Occipital lobe (tissue), 2 donors: ENCODE results near the gene AFTPH. TPM values are rescaled to one million over a fixed set of nuclear protein-coding genes. Genes with fewer than 3 reads are reported as not detected.

Experiments
- DNase-seq: peaks from one replicate; lab custom pipeline; 2025; lab: John Stamatoyannopoulos, UW
- total RNA-seq: library from RNA; depleted of rRNA; stranded (reverse); fragments of >200 nt; gene quantifications from one replicate; pipeline ENCODE4 v1.2.3, GENCODE V29; 2014

The AFTPH gene
- total RNA-seq, 1 donor from 2014 or later: 99.5 TPM

DNA sequence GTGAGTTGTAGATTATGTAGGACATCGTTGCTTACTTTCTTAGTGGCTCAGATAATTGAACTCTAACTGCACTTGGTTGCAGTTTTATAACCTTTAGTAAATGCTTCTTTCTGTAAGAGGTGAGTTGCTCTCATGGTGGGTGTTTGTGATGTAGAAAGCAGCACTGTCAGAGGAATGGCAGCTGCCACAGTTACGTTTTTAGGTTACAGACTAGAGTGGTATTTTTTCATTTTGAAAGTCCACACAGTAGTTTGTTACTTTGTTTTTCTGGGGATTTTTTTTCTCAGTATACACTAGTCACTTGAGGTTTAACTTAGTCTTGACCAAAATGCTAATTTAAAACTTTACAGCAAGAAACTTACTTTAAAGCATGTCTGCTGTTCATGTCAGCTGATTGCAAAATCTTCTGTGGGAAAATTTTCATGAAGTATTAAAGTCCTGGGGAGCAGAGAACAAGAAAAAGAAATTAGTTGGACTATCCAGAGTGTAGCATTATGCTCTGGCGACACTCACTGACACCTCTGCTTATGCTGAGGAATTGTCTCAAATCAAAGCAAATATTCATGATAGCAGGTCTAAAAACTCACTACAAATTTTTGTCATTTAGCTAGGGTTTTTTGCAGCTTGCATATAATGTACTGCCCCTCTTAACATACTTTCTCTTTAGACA lies 14.8 kb downstream of the AFTPH start:
- DNase-seq: no peak

DNA sequence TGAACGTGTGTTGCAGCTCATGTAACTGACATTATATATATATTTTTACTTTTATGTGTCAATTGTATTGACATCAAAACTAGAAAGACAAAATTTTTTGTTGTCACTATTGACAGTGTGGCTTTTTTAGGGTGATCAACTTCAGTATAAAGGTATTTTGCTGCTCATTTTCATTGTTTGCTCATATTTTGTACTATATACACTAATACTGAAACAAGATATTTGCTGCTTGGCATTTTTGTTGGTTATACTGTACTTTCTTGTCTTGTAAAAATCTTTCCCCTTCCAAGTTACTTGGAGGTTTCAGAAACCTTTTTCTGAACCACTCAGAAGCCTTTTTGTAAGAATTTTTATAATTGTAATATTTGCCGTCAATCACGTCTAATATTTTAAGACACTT lies 16.5 kb downstream of the AFTPH start:
- no peak for DNase-seq

DNA sequence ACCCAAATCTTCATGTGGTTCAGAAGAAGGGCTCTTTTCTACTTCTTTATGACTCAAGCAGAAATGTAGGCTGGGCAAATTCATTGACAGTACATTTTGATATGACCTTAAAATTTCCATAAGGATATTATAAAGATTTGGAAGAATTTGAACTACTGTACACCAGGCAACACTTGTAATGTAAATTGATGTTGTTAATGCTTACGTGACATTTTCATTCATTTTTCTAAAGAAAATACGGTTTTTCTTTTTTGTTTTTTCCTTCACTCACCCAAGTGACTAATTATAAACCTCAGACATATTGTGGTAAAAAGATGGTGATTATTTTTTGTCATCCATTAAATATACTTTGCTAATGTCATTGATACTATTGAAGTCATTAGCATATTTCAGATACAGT lies 17.4 kb downstream of the AFTPH start:
- DNase-seq: no peak

DNA sequence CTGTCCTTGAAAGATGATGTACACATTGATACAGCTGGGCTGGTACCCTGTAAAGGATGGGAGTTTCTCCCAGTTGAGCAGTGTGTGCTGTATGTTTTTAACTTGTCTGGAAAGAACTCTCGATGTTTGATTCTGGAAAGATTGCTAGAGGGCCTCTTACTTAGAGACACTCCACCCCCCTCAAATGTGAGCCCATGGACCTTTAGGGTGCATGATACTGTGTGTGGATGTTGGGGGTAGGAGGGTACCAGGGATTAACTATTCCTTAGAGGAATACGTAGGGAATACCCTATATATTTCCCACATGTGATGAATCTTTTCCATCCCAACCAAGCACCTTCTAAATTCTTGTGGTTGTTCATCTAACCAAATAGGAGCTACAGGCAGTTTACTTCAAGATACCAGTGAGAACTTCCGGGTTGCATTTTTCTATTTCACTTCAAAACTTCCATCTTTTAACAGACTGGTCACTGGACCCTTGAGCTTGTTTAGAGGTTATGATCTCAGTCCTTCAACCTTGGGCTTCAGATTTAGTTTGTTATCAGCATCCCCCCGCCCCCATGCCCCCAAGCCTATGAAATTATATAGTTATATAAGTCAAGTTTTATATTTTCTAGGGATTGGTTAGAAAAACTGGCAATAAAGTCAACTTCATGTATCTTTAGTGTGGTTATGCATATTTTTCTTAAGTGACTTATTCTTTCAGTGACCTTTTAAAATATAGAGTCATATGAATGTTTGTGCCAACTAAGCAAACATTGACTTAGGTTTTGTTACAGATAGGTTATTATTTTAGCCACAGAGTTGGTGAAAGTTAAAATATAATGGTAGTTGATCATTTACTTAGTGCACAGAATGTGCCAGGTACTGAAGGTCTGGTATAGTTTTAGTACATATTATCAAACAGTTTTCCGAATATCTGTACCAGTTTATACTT lies 18.2 kb downstream of the AFTPH start:
- DNase-seq: no peak

DNA sequence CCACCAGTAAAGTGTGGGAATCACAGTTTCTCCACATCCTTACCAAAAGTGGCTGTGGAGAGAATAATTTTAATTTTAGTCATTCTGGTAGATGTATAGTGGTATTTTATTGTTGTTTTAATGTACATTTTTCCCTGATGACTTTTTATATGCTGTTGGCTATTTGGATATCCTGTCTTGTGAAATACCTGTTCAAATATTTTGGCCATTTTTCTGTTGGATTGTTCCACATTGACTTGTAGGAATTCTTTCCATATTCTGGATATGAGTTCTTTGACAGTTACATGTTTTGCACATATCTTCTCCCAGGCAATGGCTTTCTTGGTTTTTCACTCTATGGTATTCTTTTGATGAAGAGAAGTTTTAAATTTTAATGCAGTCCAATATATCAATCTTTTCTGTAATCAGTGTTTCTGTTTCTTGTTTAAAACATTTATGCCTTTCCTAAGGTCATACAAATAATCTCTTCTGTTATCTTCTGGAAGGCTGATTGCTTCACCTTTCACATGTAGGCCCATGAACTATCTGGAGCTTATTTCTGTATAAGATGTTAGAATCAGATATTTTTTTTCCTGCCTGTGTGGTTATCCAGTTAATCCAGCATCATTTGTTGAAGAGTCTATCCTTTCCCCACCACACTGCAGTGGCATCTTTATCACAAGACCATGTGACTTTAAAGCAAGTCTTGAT lies 19.0 kb downstream of the AFTPH start:
- no peak for DNase-seq

DNA sequence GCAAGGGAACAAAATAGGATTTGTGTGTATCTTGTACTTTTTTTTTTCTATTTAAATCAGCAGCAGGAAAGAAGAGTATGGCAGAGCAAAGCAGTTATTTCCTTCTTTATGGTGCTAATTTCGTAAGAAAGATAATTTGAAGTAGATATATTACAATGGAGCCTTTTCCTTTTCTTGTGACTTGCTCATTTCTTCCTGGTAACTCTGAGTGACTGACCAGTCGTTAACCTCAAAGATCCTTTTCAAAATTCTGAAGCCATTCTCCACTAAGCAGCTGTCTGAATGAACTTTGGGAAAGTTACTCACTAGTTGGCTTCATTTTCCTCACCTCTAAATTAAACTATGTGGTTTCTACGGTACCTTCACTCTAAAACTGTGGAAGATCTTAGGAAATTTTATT lies 24.6 kb downstream of the AFTPH start:
- no peak for DNase-seq

DNA sequence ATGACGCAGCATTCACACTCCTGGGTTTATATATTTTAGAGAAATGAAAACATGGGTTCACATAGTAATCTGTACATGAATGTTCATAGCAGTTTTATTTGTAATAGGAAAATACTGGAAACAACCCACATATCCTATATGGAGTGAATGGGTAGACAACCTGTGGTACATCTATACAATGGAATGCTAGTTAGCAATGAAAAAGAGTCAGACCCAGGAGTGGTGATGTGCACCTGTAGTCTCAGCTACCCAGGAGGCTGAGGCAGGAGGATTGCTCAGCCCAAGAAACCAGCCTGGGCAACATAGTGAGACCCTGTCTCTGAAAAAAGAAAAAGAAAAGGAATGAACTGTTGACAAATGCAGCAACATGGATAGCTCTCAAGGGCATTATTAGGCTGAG lies 25.9 kb downstream of the AFTPH start:
- no peak for DNase-seq

DNA sequence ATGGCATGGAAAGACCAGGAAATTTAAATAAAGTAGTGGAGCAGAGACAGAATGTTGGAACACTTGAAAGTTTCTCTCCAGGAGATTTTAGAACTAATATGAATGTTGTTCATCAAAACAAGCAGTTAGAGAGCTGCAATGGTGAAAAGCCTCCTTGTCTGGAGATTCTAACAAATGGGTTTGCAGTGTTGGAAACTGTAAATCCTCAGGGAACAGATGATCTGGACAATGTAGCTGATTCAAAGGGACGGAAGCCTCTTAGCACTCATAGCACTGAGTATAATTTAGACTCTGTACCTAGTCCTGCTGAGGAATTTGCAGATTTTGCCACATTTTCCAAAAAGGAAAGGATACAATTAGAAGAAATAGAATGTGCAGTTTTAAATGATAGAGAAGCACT lies 27.7 kb downstream of the AFTPH start:
- no peak for DNase-seq

DNA sequence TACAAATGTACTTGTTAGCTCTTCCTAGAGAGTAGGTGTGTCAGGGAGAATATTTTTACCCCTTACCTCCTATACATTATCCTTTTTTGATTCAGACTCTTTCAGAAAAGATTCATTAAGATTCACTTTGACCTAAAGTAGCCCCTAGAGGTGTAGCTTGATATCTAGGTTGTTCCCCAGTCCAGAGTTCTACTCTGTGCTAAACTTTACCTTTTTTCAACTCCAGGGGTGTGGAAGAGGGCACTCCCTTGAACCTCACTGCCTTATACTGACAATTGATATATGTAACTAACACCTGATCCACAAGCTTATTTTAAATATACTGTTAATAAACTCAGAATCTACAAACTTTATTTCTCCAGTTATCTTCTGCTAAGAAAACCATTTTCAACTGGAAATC lies 30.0 kb downstream of the AFTPH start:
- DNase-seq: no peak

DNA sequence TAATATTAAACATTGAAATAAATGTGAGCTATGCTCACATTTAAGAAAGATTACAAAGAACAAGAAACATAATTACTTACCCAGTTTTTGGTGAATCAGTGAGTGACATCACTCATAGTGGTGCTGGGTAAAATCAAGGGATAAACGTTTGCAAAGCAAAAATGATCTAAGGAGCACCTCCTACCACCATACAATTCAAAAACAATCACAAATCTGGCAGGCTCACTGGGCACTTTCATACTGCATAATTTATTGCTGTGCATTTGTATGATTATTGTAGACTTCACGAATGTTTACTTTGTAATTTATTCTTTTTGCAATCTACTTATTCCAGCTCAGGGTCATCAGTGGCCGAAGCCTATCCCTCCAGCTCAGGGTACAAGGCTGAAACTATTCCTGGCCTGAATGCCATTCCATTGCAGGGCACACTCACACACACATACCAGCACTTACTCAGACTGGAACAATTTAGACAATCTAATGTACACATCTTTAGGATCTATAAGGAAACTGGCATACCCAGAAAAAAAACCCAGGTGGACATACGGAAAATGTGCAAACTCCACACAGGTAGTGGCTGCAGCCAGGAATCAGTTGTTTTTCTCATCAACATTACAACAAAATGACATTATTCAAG lies 34.4 kb downstream of the AFTPH start:
- no peak for DNase-seq

DNA sequence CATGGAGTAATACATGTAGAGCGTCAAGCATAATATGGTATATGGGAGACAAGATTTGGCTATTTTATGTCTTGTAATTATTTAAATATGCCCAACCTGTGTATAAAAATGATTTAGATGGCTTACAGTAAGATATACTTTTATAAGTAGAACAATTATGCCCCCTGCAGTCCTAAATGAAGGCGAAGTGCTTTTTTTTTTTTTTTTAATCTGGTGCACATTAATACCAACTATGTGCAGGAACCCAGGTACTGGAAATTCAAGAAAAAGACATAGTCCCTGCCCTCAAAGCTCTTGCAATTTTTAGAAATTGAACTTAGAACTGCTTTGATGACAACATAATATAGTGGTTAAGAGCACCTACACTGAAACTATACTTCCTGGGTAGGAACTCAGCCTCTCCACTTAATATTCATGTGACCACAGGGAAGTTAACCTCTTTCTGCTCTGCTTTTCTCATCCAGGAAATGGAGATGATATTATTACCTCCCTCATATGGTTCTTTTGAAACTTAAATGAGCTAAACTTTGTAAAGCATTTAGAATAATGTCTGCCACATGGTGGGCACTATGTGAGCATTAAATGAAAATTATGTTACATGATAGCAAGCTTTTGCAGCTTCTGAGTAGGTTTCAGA lies 38.1 kb downstream of the AFTPH start:
- no peak for DNase-seq

DNA sequence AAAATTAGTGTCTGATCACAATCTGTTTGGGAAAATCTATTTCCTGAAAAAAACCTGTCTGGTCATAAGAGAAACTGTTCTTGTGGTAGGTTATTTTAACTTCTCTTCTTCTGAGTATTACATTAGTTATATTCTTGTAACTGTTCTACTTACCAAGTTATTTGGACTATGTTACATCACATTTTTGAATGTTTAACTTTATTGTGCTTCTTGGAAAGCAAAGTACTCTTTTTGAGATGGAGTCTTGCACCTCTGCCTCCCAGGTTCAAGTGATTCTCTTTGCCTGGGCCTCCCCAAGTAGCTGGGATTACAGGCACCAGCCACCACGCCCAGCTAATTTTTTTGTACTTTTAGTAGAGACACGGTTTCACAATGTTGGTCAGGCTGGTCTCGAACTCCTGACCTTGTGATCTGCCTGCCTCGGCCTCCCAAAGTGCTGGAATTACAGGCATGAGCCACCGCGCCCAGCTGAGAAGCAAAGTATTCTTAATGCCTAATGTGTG lies 39.4 kb downstream of the AFTPH start:
- DNase-seq: no peak

DNA sequence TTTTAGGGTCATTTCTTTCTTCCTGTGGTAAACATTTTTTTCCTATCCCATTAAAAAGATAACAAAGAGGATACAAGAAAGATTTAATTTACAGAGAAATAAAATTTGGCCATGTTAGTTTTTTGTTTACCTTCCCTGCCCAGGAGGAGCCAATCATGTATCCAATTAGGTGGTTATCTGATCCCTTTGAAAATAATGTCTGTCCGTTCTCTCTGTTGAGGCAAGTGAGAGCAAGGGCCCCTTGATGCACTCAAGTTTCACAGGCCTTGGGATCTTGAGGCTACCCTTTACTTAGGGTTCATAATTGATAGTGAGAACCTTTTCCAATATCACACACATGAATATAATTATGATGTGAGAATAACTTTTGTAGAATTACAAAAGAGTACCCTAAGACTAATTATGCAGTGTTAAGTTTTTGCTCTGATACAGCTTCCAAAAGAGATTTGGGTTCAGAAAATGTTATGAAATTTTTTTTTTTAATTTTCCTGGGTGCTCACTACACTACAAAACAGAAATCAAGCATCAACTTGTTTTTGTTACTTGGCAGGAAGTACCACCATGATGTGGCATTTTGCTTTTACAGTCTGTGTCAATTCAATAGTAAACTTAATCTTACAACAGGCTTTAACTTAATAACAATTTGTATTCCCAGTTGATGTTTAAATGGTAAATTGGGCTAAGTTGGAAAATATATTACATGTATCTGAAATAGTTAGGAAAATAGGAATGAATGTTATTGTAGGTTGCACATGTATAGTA lies 42.0 kb downstream of the AFTPH start:
- no peak for DNase-seq

DNA sequence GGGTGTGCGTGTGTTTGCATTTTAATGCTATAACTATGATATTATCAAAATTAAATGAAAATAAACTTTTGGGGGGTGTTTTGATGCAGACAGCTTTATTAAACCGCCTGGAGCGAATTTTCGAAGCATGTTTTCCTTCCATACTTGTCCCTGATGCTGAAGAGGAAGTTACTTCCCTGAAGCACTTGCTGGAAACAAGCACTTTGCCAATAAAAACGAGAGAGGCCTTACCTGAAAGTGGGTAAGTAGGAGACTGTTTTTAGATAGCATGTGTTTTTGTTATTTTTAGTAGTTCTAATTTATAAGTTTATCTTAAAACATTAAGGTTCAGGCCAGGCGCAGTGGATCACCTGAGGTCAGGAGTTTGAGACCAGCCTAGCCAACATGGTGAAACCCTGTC lies 43.3 kb downstream of the AFTPH start:
- no peak for DNase-seq

DNA sequence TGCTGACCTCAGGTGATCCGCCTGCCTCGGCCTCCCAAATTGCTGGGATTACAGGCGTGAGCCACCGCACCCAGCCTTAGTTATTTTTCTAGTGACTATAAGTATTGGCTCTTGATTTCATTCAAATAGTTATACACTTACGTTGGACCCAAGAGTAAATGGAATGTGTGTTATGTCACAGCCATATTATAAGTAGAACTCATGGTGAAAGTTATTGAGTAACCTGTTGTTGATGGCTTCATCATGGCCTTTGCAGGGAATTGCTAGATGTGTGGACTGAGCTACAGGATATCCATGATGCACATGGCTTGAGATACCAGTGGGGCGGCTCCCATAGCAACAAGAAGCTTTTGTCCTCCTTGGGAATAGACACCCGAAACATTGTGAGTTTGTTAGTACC lies 44.7 kb downstream of the AFTPH start:
- no peak for DNase-seq

DNA sequence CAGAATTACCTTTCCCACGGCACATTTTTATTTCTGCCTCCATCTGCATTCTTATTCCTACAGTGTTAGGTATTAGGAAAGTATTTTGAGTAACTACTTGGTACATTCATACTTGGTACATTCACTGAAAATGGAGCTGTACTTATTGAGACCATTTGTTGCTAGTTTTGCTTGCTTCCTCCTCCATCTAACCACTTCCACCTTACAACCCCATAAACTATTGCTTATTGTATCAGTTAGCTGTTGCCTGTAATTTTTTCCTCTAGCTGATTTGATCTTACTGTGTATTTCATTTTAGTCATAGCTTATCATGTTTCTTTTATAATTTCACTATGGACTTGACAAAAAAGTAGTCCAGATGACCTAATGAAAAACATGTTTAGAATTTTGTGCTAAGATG lies 50.7 kb downstream of the AFTPH start:
- DNase-seq: no peak

DNA sequence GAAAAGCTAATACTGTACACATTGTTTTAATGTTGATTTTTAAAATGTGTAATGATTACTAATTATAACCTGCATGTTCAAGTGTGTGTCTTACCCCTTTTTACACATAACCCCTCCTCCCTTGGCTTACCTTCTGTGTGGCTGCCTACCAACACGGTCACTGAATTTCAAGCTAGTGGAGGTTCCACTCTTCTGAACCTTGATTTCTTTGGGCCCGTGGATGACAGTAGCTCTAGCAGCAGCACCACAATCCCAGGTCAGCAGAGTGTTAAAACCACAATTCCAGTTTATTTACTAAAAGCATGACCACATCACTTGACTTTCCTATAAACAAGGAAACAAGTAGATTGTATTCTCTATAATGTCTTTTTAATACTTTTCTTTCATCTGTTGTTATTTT lies 56.9 kb downstream of the AFTPH start:
- DNase-seq: no peak

DNA sequence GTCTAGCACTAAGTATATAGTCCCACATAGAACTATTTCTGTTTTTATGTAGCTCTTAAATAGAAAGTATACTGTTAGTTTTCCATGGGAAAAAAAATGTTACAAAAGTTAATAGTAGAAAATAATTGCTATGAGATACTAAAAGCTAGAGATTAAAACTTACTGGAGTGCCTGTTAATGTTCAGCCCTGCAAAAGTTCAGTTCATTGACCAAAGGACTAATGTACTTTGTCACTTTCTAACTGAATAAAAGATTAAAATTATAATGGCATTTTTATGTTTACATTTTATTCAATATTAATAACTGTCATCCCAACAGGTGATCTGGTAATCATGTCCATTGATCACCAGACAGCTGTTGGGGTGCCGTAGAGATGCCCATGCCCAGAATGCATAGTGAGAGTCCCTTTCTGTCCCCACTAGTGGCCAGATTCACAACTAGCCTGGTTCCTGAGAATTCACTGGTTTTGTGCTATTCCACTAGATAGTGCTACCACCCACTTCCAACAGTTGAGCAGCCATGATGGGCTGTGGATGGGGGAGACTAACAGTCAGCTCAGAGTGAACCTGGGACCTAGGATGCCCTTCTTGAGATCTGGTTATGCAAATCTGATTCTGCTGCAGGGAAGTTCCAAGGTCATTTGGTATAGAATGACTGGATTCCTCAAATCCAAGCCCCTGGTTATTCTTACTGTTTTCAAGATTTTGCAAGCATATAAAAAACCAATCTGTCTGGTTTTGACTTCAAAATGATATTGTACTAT lies 57.8 kb downstream of the AFTPH start:
- DNase-seq: no peak

DNA sequence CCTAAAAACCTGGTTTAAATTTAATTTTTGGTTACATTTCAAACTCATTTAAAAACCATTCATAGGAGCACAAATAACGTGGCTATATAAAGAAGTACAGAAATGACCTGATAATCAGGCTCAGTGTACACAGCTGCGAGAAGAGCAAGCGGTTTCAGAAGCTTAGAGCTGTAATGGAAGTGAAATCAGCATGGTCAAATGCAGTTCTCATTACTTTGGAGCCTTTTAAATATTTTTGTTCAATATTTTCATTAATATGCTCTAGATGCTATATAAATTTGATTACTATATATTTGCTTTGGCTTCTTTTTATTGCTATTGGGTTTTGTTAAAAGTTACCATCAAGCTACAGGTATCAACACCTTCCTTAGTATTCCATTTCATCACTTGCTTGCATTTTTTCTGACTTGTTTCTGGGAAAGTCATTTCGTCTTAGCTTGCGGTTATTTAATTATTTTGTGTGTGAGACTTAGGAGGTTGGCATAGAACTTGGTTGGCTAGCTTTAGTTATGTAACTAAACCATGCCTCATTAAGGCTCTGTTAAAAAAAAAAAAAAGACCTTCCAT lies 58.7 kb downstream of the AFTPH start:
- DNase-seq: no peak
